ENCODE measurements around the gene BMPR2. TPM values are rescaled to one million over a fixed set of nuclear protein-coding genes. Genes with fewer than 3 reads are reported as not detected.

Gene BMPR2
- total and polyA plus RNA-seq, 2 of the 8 experiments (the other 6 are each of a cell fraction or from before 2014, with no cell fraction given): 5.5 to 19.8 TPM

DNA sequence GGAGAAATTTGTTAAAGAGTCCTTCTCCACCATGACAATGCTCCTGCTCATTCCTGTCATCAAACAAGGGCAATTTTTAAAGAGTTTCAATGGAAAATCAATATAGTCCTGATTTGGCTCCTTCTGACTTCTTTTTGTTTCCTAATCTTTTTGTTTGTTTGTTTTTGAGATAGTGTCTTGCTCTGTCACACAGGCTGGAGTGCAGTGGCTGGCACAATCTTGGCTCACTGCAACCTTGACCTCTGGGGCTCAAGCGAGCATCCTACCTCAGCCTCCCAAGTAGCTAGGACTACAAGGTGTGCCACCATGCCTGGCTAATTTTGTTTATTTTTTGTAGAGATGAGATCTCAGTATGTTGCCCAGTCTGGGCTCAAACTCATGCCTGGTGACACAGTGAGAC lies 58.3 kb downstream of the BMPR2 start:
- no peak overlapping the region for H4K5ac ChIP-seq (ENCODE audit: insufficient read length, low read depth, low read length)
- H3K79me2 ChIP-seq (ENCODE audit: control insufficient read depth in 1 of 2, insufficient read depth in 2 of 2, low read length in 2 of 2): peaks cover 0 to 23% of the 10 kb centered on the region in 2 experiments; a peak in 2 of 4 replicates
- no peak overlapping the region for H4K8ac ChIP-seq (ENCODE audit: extremely low read depth, insufficient read depth, low read length)
- ChIA-PET CTCF (ENCODE audit: partially characterized antibody) (interaction anchor here (0.6 to 1.5 kb wide), 3 partner anchors 13 to 389 kb away, joined by 3 read pairs; no protein-coding TSS in a partner anchor), POLR2A (ENCODE audit: partially characterized antibody) (no interaction called here)
- no peak overlapping the region for H3K4me3 ChIP-seq (ENCODE audit: extremely low read depth in 1 of 4, insufficient read depth in 2 of 4, low read depth in 3 of 4, low read length in 4 of 4)
- H3K4me2 ChIP-seq (ENCODE audit: insufficient read depth in 1 of 2, low read depth in 2 of 2, low read length in 2 of 2): no peak overlapping the region
- H3K9me3 ChIP-seq (ENCODE audit: insufficient read depth in 2 of 2, low read depth in 1 of 2, low read length in 1 of 2): no peaks in the 10 kb centered on the region
- no peak overlapping the region for H3K23ac ChIP-seq (ENCODE audit: insufficient read length)
- no peak overlapping the region for H3K4ac ChIP-seq (replicated peaks; ENCODE audit: insufficient read length, low read depth, low read length)
- DNase-seq (ENCODE audit: low read depth in 1 of 2, low spot score in 2 of 2): no peak
- no peak overlapping the region for H3K14ac ChIP-seq (ENCODE audit: insufficient read length)
- H2BK15ac ChIP-seq (ENCODE audit: low read length): no peak overlapping the region
- H3K4me1 ChIP-seq (replicated peaks in 1 of 4; ENCODE audit: control insufficient read depth in 3 of 4, insufficient read depth in 4 of 4, low read length in 3 of 4): no peaks in the 10 kb centered on the region
- H3K27ac ChIP-seq (ENCODE audit: low read depth, low read length): no peak overlapping the region
- no peaks in the 10 kb centered on the region for H3K36me3 ChIP-seq (ENCODE audit: control insufficient read depth in 2 of 4, insufficient read depth in 4 of 4, low read length in 3 of 4)
- H3K79me1 ChIP-seq (ENCODE audit: low read depth, low read length): no peaks in the 10 kb centered on the region
- H2AK5ac ChIP-seq (ENCODE audit: low read depth, low read length): no peak overlapping the region
- no peaks in the 10 kb centered on the region for H4K20me1 ChIP-seq (replicated peaks in 1 of 2; ENCODE audit: control insufficient read depth in 1 of 2, insufficient read depth in 2 of 2, low read length in 2 of 2)
- H2BK12ac ChIP-seq (ENCODE audit: low read depth, low read length): no peak overlapping the region
- no peak overlapping the region for H3K56ac ChIP-seq (replicated peaks; ENCODE audit: insufficient read length, low read depth, low read length)
- H3K9ac ChIP-seq (replicated peaks in 1 of 4; ENCODE audit: extremely low read depth in 1 of 4, low read depth in 3 of 4, low read length in 3 of 4): no peak overlapping the region
- H2AFZ ChIP-seq (ENCODE audit: low read length): no peak overlapping the region
- H2BK5ac ChIP-seq (ENCODE audit: low read depth, low read length): no peak overlapping the region
- no peak for FAIRE-seq
- H2BK120ac ChIP-seq (replicated peaks; ENCODE audit: low read depth, low read length): no peak overlapping the region
- no peak overlapping the region for H2BK20ac ChIP-seq (ENCODE audit: low read length)
- no peak overlapping the region for H3K18ac ChIP-seq (ENCODE audit: extremely low read depth, low read length)
- no peak overlapping the region for H4K91ac ChIP-seq (replicated peaks; ENCODE audit: insufficient read length, low read length)
- WGBS, 2 experiments (ENCODE audit: extremely low coverage in 1 of 2, insufficient coverage in 1 of 2, insufficient read length in 1 of 2, insufficient replicate concordance in 2 of 2, low coverage in 1 of 2, low lambda C conversion rate in 2 of 2, missing lambda C conversion rate in 1 of 2): 100% methylated on average over 1 of the region's 1 CpG; no CpG with 5 or more reads in 1 of the 2 experiments
- H3K27me3 ChIP-seq (replicated peaks in 1 of 4; ENCODE audit: control insufficient read depth in 3 of 4, extremely low read depth in 1 of 4, insufficient read depth in 3 of 4, low read length in 3 of 4): no peaks in the 10 kb centered on the region
- no peaks in the 10 kb centered on the region for H3K23me2 ChIP-seq (ENCODE audit: low read depth, low read length)
- TF ChIP-seq EZH2 (IDR thresholded peaks at IDR 0.05; ENCODE audit: low read depth, low read length, severe bottlenecking): no peak
- no peak for TF ChIP-seq TEAD4 (IDR thresholded peaks at IDR 0.05; ENCODE audit: low read depth, low read length)
- TF ChIP-seq, protein P1, sequence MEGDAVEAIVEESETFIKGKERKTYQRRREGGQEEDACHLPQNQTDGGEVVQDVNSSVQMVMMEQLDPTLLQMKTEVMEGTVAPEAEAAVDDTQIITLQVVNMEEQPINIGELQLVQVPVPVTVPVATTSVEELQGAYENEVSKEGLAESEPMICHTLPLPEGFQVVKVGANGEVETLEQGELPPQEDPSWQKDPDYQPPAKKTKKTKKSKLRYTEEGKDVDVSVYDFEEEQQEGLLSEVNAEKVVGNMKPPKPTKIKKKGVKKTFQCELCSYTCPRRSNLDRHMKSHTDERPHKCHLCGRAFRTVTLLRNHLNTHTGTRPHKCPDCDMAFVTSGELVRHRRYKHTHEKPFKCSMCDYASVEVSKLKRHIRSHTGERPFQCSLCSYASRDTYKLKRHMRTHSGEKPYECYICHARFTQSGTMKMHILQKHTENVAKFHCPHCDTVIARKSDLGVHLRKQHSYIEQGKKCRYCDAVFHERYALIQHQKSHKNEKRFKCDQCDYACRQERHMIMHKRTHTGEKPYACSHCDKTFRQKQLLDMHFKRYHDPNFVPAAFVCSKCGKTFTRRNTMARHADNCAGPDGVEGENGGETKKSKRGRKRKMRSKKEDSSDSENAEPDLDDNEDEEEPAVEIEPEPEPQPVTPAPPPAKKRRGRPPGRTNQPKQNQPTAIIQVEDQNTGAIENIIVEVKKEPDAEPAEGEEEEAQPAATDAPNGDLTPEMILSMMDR (IDR thresholded peaks at IDR 0.05; ENCODE audit: control extremely low read depth in 1 of 3, insufficient read depth in 1 of 3, low read depth in 1 of 3, low read length in 3 of 3): no peak
- no peak for TF ChIP-seq FOSL1 (IDR thresholded peaks at IDR 0.05; ENCODE audit: insufficient read depth, low read depth, low read length)
- TF ChIP-seq CBX5 (IDR thresholded peaks at IDR 0.05; ENCODE audit: low read depth, low read length): no peak
- no peak for TF ChIP-seq POLR2AphosphoS5 (IDR thresholded peaks at IDR 0.05; ENCODE audit: low read depth, low read length)
- no peak for TF ChIP-seq YY1 (IDR thresholded peaks at IDR 0.05; ENCODE audit: low read depth, low read length)
- no peak for TF ChIP-seq PHF8 (conservative IDR thresholded peaks at IDR 0.05; ENCODE audit: low read depth, low read length)
- TF ChIP-seq NANOG (IDR thresholded peaks at IDR 0.05; ENCODE audit: insufficient read depth, low read depth, low read length, poor library complexity, severe bottlenecking): no peak
- no peak for TF ChIP-seq RXRA (IDR thresholded peaks at IDR 0.05; ENCODE audit: insufficient read depth, low read depth, low read length)
- TF ChIP-seq CBX8 (IDR thresholded peaks at IDR 0.05; ENCODE audit: borderline replicate concordance, low read depth, low read length): no peak
- TF ChIP-seq HDAC6 (IDR thresholded peaks at IDR 0.05; ENCODE audit: low read depth, low read length): no peak
